Stimulated activated CD8-positive, alpha-beta memory T cell treated with anti-CD3 and anti-CD28 coated beads, Interleukin-12 subunit alpha, Interleukin-12 subunit beta, amount 100 ng/mL, for 24 hours (primary cell): ENCODE results near the gene SETD2.
"Not testable (repeated sequence)": the region's sequence is repeated elsewhere in the genome, so short reads cannot be mapped to it uniquely, and the experiment has no call there.

ENCODE experiments used
- DNase-seq: peaks from one replicate; pipeline ENCODE4 v3.0.0-alpha.2; 2020; ENCODE audit errors: extremely low read depth

Gene SETD2

DNA sequence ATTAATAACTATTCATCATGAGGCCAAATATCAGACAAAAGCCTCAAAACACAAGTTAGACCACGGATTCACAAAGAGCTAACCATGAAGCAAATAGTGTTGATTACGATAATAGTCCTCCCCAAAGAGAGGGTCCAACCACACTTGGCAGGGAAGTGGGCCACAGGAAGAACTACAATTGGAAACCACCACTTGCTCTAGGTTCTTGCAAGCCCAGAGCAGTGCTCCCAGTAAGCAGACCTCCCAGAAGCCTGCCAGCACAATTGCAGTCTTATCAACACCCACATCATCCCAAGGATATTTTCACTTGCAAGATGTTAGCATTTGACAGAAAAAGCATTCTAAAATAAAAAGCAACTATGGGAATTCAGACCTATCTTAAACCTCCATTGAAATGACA, 11.3 kb downstream of the SETD2 start:
- no peak for DNase-seq

- DNase-seq: no peak
Measured at GRCh38 chr3:47151836-47152235, 12.1 kb downstream of the SETD2 start.

DNA sequence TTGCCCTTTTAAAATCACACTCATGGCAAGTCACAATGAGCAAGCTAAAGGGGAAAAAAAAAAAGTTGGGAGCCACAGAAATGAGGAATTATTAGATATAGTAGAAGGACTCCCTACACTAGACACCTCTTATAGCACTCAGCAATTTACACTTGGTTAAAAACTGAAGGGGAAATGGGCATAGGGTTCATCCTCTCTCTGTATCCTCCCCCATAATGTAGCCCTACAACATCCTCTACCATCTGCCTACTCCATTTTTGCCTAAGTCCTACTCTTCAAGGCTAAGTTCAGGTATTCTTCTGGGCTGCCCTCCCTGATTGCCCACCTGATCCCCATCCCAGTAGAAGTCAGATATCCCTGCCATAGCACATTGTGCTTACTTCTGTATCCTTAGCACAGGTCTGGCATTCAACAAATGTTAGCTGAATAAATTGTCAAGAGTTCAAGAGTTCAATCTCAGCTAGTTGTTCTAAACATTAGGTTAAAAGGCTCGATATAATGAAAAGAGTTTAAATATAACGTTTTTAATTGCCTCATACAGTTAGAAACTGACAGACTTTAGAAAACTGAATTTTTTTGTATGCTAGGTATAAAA, 14.5 kb downstream of the SETD2 start:
- DNase-seq: no peak

GRCh38 chr3:47145272-47145671, 18.6 kb downstream of the SETD2 start:
- DNase-seq: no peak

DNA sequence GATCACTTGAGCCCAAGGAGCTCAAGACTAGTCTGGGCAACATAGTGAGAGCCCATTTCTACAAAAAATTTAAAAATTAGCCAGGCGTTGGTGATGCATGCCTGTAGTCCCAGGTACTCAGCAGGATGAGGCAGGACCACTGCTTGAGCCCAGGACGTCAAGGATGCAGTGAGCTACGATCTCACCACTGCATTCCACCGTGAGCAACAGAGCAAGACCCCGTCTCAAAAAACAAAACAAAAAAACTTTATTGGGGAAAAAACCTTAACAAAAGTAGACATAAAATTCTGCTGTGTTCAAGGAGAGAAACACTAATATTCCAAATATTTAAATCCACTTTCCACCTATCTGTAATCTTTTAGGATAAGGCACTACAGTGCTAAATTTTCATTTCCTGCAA, 20.8 kb downstream of the SETD2 start:
- no peak for DNase-seq

DNA sequence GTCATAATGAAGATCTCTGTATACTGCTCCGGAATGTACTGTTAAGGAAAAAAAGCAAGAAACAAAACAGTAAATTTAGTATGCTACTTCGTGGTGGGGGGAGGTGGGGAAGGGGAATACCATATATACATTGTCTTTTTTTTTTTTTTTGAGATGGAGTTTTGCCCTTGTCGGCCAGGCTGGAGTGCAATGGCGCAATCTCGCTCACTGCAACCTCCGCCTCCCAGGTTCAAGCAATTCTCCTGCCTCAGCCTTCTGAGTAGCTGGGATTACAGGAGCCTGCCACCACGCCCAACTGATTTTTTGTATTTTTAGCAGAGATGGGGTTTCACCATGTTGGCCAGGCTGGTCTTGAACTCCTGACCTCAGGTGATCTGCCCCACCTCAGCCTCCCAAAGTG, 21.4 kb downstream of the SETD2 start:
- not testable (repeated sequence) for DNase-seq

DNA sequence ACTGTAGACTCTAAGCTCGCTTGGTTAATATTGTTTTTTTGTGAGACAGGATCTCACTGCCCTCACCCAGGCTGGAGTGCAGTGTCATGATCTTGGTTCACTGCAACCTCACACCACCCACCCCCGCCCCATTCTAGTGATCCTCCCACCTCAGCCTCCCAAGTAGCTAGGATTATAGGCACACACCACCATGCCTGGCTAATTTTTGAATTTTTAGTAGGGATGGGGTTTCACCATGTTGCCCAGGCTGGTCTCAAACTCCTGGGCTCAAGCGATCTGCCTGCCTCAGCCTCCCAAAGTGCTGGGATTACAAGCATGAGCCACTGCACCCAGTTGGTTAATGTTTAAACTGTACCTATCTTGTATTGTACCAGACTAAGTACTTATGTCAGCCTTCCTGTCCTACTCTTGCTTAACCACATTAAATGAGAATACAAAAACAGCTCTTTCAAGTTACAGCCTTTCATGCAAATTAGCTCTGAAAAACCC, 22.9 kb downstream of the SETD2 start:
- DNase-seq: not testable (repeated sequence)

DNA sequence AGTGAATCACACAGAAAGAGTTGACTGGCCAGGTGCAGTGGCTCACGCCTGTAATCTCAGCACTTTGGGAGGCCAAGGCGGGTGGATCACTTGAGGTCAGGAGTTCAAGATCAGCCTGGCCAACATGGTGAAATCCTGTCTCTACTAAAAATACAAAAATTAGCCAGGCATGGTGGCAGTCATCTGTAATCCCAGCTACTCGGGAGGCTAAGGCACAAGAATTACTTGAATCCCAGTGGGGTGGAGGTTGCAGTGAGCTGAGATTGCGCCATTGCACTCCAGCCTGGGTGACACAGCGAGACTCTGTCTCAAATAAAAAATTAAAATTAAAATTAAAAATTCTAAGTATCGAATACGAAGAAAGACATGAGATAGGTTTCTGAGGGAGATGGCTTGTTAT, 23.4 kb downstream of the SETD2 start:
- not testable (repeated sequence) for DNase-seq

DNA sequence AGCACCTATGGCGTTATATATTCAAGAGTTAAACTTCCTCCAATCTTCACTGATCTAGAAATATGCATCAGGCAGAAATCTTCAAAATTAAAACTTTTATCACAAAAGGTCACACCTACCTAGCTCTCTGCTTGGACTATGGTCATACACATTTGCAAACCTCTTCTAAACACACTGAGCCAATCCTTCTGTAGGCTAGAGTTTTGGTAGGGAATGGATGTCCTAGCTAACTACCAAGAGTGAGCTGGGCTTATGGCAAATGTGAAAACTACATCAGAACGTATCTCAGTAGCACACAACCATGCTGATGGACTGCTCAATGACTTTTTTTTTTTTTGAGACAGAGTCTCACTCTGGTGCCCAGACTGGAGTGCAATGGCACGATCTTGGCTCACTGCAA, 29.6 kb downstream of the SETD2 start:
- DNase-seq: no peak

GRCh38 chr3:47133641-47134040, 30.3 kb downstream of the SETD2 start:
- no peak for DNase-seq

- DNase-seq: no peak
Measured at GRCh38 chr3:47130557-47130956, 33.4 kb downstream of the SETD2 start.

DNA sequence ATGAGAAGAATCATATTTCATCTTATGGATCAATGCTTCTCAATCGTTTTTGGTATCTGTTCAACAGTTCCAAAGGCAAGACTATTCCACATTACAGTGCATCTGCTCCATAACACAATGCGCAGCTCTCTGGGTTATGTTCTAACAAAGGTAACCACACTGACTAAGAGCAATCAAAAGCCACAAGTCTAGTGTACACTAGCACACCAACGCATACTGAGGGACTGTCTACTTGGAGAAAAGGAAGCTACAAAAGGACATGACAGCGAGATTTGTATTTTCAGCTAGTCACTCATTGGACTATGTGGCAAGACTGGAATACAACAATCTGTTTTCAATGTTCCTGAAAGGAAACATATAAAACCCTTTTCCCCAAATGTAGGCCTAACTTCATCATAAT, 35.8 kb downstream of the SETD2 start:
- DNase-seq: no peak

- DNase-seq: no peak
Measured at GRCh38 chr3:47123857-47124256, 40.1 kb downstream of the SETD2 start.

DNA sequence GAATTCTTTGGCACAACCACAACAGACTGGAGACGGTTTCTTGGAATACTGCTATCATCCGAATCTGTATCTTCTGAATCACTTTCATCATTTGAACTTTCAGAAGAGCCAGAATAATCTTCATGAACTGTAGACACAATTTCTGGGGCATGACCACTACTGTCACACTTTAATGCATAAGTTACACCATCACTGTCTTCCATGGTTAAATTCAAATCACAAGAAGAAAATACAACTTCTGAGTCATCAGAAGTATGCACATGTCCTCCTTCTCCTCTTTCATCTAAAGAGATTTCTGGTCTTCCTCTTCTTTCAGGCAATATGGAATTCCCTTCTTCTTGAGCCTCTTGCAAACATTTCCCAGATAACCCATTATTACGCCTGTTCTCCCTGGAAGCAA, 42.5 kb downstream of the SETD2 start:
- DNase-seq: no peak

- DNase-seq: no peak
Measured at GRCh38 chr3:47120138-47120537, 43.8 kb downstream of the SETD2 start.

- DNase-seq: not testable (repeated sequence)
Measured at GRCh38 chr3:47119387-47119786, 44.5 kb downstream of the SETD2 start.

GRCh38 chr3:47117807-47118364, 46.0 kb downstream of the SETD2 start:
- DNase-seq: no peak

DNA sequence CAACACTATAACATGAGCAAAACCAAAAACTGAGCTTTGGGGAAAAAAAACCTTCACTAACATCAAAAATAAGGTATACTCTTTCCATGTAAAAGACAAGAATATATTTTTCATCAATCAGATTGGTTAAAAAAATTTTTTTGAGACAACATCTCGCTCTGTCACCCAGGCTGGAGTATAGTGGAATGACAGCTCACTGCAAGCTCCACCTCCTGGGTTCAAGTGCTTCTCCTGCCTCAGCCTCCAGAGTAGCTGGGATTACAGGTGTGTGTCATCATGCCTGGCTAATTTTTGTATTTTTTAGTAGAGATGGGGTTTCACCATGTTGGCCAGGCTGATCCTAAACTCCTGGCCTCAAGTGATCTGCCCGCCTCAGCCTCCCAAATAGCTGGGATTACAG, 48.4 kb downstream of the SETD2 start:
- not testable (repeated sequence) for DNase-seq

DNA sequence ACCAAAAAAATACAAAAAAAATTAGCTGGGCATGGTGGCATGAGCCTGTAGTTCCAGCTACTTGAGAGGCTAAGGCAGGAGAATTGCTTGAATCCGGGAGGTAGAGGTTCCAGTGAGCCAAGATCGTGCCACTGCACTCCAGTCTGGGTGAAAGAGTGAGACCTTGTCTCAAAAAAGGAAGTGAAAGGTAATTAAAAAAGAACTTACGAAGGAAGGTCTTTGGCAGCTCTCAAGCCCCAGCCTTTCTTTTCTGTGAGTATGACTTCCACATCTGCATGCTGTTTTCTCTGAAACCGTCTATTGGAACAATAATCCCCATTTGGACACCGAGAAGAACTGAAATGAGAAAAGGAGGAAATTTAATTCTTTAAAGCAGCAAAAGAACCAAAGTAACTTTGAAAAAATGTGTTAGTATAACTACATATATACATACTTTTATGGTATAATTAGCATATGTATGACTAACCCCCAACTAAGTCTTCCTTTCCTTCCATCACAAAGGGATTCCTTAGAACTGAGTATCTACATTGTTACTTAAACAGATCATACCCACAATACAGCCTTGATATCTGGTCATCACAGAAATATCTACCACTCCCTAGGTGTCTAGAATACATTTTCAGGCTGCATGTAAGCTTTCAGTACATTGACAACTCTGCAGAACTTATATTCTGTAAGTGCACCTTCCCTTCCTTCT, 50.1 kb downstream of the SETD2 start:
- no peak for DNase-seq

GRCh38 chr3:47112997-47113396, 50.9 kb downstream of the SETD2 start:
- DNase-seq: no peak

DNA sequence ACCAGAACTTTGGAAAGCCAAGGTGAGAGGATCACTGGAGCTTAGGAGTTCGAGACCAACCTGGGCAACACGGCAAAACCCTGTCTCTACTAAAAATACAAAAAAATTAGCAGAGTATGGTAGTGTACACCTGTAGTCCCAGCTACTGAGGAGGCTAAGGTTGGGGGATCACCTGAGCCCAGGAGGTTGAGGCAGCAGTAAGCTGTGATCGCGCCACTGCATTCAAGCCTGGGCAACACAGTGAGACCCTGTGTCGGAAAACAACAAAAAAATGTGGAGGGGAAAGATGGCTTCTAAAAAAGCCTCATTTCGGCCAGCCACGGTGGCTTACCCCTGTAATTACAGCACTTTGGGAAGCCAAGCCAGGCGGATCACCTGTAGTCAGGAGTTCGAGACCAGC, 54.5 kb downstream of the SETD2 start:
- no peak for DNase-seq

GRCh38 chr3:47108546-47108945, 55.4 kb downstream of the SETD2 start:
- DNase-seq: no peak

GRCh38 chr3:47104259-47104658, 59.7 kb downstream of the SETD2 start:
- no peak for DNase-seq
